ENCODE results near the gene ANKMY1.

GRCh38 chr2:240595381-240596079 is 37.7 kb upstream of the ANKMY1 start:
- TF ChIP-seq CTCF (IDR thresholded peaks at IDR 0.05) (peak in 1 of 6 experiments; percentile 12), POLR2A (IDR thresholded peaks at IDR 0.05) (no peak)
